Midbrain (tissue), 1 donor: ENCODE measurements around the gene NET1.

Source experiments
- DNase-seq: peaks from one replicate; lab custom pipeline; 2025; lab: John Stamatoyannopoulos, UW

The NET1 gene

GRCh38 chr10:5442990-5443370 is 30.6 kb downstream of the NET1 start:
- DNase-seq, result no peak

- DNase-seq, result no peak
These were observed 31.1 kb downstream of the NET1 start for GRCh38 chr10:5443429-5443828.

GRCh38 chr10:5445006-5445405 is 32.6 kb downstream of the NET1 start:
- no peak for DNase-seq

GRCh38 chr10:5446390-5446926 is 34.1 kb downstream of the NET1 start:
- DNase-seq, result peak; percentile 19

- no peak for DNase-seq
These were observed 34.7 kb downstream of the NET1 start for GRCh38 chr10:5447056-5447455.

GRCh38 chr10:5447611-5448071 is 35.3 kb downstream of the NET1 start:
- no peak for DNase-seq

GRCh38 chr10:5448333-5449001 is 36.1 kb downstream of the NET1 start:
- DNase-seq, result no peak

- DNase-seq, result no peak
These were observed 36.9 kb downstream of the NET1 start for GRCh38 chr10:5449227-5449626.

- DNase-seq, result no peak
These were observed 37.5 kb downstream of the NET1 start for GRCh38 chr10:5449823-5450222.

- no peak for DNase-seq
These were observed 38.4 kb downstream of the NET1 start for GRCh38 chr10:5450605-5451384.

- DNase-seq, result no peak
These were observed 41.6 kb downstream of the NET1 start for GRCh38 chr10:5453749-5454489.

- DNase-seq, result no peak
These were observed 44.2 kb downstream of the NET1 start for GRCh38 chr10:5456563-5456962.

- DNase-seq, result no peak
These were observed 45.4 kb downstream of the NET1 start for GRCh38 chr10:5457741-5458140.

GRCh38 chr10:5458425-5458824 is 46.1 kb downstream of the NET1 start:
- no peak for DNase-seq

- DNase-seq, result no peak
These were observed 46.8 kb downstream of the NET1 start for GRCh38 chr10:5458949-5459747.

- DNase-seq, result no peak
These were observed 48.3 kb downstream of the NET1 start for GRCh38 chr10:5460468-5461202.

- no peak for DNase-seq
These were observed 48.8 kb downstream of the NET1 start for GRCh38 chr10:5461203-5461588.

- no peak for DNase-seq
These were observed 49.8 kb downstream of the NET1 start for GRCh38 chr10:5461914-5462840.

GRCh38 chr10:5462841-5463293 is 50.5 kb downstream of the NET1 start:
- no peak for DNase-seq

- DNase-seq, result no peak
These were observed 52.2 kb downstream of the NET1 start for GRCh38 chr10:5464546-5464945.
